Suprapubic skin (tissue), 4 donors: ENCODE data around the gene BLVRB. TPM values are rescaled to one million over a fixed set of nuclear protein-coding genes. Genes with fewer than 3 reads are reported as not detected.
"Not testable (repeated sequence)": the region's sequence is repeated elsewhere in the genome, so short reads cannot be mapped to it uniquely, and the experiment has no call there.

ENCODE experiments used
- DNase-seq, 2 donors: peaks; one replicate each; pipeline ENCODE4 v3.0.0-alpha.2; 2019; ENCODE audit warnings: low spot score in 2 of 2
- H3K27ac ChIP-seq: fragments of 200-600 bp; sonication (generic); one replicate; pipeline ENCODE4 v1.5.1; 2019
- H3K27me3 ChIP-seq: fragments of 200-600 bp; sonication (generic); one replicate; pipeline ENCODE4 v1.5.1; 2019
- H3K36me3 ChIP-seq: fragments of 200-600 bp; sonication (generic); one replicate; pipeline ENCODE4 v1.5.1; 2019
- H3K4me1 ChIP-seq: fragments of 200-600 bp; sonication (generic); one replicate; pipeline ENCODE4 v1.5.1; 2019
- H3K4me3 ChIP-seq: fragments of 200-600 bp; sonication (generic); one replicate; pipeline ENCODE4 v1.5.1; 2019; ENCODE audit warnings: mild to moderate bottlenecking
- H3K9me3 ChIP-seq: fragments of 200-600 bp; sonication (generic); one replicate; pipeline ENCODE4 v1.5.1; 2019
- EP300 ChIP-seq: sonication (generic); formaldehyde crosslinking; IDR thresholded peaks from one replicate; pipeline ENCODE4 v1.6.1; 2017; ENCODE audit warnings: antibody characterized with exemption
- POLR2A ChIP-seq, 2 donors: fragments of 450-650 bp; IDR thresholded peaks; one replicate each; pipeline ENCODE4 v1.6.1; 2017; ENCODE audit warnings: antibody characterized with exemption in 2 of 2, mild to moderate bottlenecking in 2 of 2, moderate library complexity in 2 of 2
- POLR2AphosphoS5 ChIP-seq, 3 donors: sonication (generic); formaldehyde crosslinking; IDR thresholded peaks; one replicate each; pipeline ENCODE4 v1.6.1; 2017; ENCODE audit warnings: antibody characterized with exemption in 3 of 3
- WGBS: methylation state at CpG from one replicate; pipeline ENCODE4 v1.1.5; 2018; 5-methylcytosine and 5-hydroxymethylcytosine counted together
- total RNA-seq, 4 donors: library from RNA; depleted of rRNA; stranded (reverse); fragments of >200 nt; gene quantifications; one replicate each; pipeline ENCODE4 v1.1.0, GENCODE V29; 2016
- TF ChIP-seq, protein P1 (sequence below), 2 donors: fragments of 200-600 bp in 1 of 2; fragments of 450-650 bp in 1 of 2; sonication (generic) in 1 of 2; IDR thresholded peaks; one replicate each; pipeline ENCODE4 v1.5.1; 2016 to 2019; ENCODE audit warnings: antibody characterized with exemption in 2 of 2, mild to moderate bottlenecking in 1 of 2, moderate library complexity in 1 of 2

The BLVRB gene
- total RNA-seq, 4 donors from 2014 or later: 117 to 172 (median 142) TPM

DNA sequence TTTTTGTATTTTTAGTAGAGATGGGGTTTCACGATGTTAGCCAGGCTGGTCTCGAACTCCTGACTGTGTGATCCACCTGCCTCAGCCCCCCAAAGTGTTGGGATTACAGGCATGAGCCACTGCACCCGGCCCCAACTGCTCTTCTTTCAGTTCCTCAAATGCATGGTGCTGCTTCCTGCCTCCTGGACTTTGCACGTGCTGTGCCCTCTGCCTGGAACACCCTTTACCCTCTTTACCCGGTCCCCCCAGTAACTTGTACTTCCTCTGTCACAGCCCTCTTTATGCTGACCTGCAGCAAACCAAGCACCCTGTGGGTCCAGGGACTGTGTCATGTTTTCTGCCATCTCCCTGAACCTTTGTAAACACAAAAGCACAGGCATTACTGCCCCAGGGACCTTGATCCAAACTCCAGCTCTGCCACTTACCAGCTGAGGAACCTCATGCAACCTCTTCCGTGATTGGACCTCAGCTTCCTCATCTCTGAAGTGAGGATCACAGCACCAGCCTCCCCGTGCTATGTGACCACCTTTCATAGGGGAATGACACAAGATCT lies 3.8 kb downstream of the BLVRB start:
- no peaks in the 10 kb centered on the region for H3K27me3 ChIP-seq
- H3K36me3 ChIP-seq: peaks cover 14% of the 10 kb centered on the region
- no peak overlapping the region for H3K4me3 ChIP-seq
- 82% methylated on average over 7 of the region's 7 CpGs for WGBS
- TF ChIP-seq POLR2AphosphoS5 (IDR thresholded peaks at IDR 0.05) (no peak), POLR2A (IDR thresholded peaks at IDR 0.05) (no peak), EP300 (no peak)
- TF ChIP-seq, protein P1, sequence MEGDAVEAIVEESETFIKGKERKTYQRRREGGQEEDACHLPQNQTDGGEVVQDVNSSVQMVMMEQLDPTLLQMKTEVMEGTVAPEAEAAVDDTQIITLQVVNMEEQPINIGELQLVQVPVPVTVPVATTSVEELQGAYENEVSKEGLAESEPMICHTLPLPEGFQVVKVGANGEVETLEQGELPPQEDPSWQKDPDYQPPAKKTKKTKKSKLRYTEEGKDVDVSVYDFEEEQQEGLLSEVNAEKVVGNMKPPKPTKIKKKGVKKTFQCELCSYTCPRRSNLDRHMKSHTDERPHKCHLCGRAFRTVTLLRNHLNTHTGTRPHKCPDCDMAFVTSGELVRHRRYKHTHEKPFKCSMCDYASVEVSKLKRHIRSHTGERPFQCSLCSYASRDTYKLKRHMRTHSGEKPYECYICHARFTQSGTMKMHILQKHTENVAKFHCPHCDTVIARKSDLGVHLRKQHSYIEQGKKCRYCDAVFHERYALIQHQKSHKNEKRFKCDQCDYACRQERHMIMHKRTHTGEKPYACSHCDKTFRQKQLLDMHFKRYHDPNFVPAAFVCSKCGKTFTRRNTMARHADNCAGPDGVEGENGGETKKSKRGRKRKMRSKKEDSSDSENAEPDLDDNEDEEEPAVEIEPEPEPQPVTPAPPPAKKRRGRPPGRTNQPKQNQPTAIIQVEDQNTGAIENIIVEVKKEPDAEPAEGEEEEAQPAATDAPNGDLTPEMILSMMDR (IDR thresholded peaks at IDR 0.05): no peak
- DNase-seq: no peak
- no peaks in the 10 kb centered on the region for H3K9me3 ChIP-seq
- peaks cover 35% of the 10 kb centered on the region for H3K4me1 ChIP-seq
- no peak overlapping the region for H3K27ac ChIP-seq

DNA sequence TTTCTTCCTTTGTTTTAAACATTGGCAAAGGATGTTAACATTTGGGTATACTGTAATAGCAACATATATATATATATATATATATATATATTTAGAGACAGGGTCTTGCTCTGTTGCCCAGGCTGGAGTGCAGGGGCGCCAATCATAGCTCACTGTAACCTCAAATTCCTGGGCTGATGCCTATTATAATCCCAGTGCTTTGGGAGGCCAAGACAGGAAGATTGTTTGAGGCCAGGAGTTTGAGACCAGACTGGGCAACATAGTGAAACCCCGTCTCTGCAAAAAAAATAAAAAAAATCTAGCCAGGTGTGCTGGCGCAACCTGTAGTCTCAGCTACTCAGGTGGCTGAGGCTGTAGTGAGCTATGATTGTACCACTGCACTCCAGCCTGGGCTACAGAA lies 5.4 kb downstream of the BLVRB start:
- H3K9me3 ChIP-seq: no peaks in the 10 kb centered on the region
- no peak overlapping the region for H3K27ac ChIP-seq
- H3K4me3 ChIP-seq: no peak overlapping the region
- peaks cover 19% of the 10 kb centered on the region for H3K36me3 ChIP-seq
- WGBS: 90% methylated on average over 3 of the region's 3 CpGs
- no peaks in the 10 kb centered on the region for H3K27me3 ChIP-seq
- no peak for TF ChIP-seq POLR2A (IDR thresholded peaks at IDR 0.05)
- no peak for DNase-seq
- H3K4me1 ChIP-seq: peaks cover 23% of the 10 kb centered on the region

DNA sequence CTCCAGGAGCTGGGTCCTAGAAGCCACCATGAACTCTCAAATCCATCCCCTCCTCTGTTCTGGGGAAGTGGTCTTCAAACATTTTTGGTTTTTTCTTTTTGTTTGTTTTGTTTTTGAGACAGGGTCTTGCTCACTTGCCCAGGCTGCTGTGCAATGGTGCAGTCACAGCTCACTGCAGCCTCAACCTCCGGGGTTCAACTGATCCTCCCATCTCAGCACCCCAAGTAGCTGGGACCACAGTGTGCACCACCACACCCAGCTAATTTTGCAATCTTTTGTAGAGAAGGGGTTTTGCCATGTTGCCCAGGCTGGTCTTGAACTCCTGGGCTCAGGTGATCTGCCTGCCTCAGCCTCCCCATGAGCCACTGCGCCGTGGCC lies 7.0 kb downstream of the BLVRB start:
- no peaks in the 10 kb centered on the region for H3K9me3 ChIP-seq
- peaks cover 7% of the 10 kb centered on the region for H3K4me1 ChIP-seq
- H3K4me3 ChIP-seq: no peak overlapping the region
- H3K27ac ChIP-seq: no peak overlapping the region
- H3K27me3 ChIP-seq: no peaks in the 10 kb centered on the region
- H3K36me3 ChIP-seq: peaks cover 25% of the 10 kb centered on the region
- 99% methylated on average over 3 of the region's 3 CpGs for WGBS
- DNase-seq: no peak
- TF ChIP-seq, protein P1 (IDR thresholded peaks at IDR 0.05): no peak
- TF ChIP-seq POLR2A (IDR thresholded peaks at IDR 0.05): no peak
- no peak for TF ChIP-seq POLR2AphosphoS5 (IDR thresholded peaks at IDR 0.05)
- no peak for TF ChIP-seq EP300

DNA sequence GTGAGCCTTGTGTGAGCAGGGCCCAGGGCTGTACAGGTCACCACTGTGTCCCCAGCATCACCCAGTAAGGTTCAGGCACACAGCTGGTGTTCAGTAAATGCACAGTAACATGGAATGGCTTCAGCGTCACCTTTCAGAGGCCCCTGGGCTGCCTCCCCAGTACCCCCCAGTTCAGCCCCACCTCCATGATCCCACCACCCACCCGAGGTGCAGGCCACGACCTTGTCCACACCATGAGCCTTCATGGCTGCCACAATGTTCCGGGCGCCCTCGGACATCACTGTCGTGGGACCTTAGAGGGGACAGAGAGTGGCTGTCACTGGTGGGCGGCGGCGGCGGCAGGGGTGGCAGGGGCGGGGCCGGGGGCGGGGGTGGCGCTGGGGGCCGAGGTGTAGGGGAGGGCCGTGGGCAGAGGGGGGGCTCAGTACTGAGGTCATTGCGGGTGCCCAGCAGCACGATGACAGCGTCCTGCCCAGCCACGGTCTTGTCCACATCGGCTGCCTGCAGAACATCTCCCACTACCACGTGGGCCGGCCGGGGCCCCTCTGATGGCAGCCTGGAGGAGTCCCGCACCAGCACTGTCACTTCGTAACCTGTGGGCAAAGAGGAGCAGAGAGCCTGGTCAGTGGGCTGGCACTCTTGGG lies 7.5 kb downstream of the BLVRB start:
- DNase-seq: no peak
- WGBS: 80% methylated on average over 3 of the region's 27 CpGs
- Histone ChIP-seq H3K27me3 (no peaks in the 10 kb centered on the region), H3K9me3 (no peaks in the 10 kb centered on the region), H3K36me3 (peaks cover 25% of the 10 kb centered on the region), H3K27ac (no peak overlapping the region), H3K4me1 (peaks cover 2% of the 10 kb centered on the region), H3K4me3 (no peak overlapping the region)
- TF ChIP-seq POLR2AphosphoS5 (IDR thresholded peaks at IDR 0.05) (no peak), POLR2A (IDR thresholded peaks at IDR 0.05) (no peak), EP300 (no peak)
- TF ChIP-seq, protein P1 (IDR thresholded peaks at IDR 0.05): no peak

DNA sequence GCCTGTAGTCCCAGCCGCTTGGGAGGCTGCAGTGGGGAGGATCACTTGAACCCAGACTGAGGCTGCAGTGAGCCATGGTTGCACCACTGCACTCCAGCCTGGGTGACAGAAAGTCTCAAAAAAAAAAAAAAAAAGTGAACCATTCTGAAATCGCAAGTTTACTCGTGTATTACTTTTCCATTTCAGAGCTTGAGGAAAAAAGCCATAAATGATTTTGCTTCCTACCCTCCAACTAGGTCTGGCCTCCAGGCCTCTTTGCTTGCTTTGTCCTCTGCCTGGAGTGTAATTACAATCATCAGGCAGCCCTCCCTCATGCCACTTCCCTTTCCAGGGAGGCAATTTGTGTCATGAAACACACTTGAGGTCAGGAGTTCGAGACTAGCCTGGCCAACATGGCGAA lies 8.5 kb downstream of the BLVRB start:
- no peak overlapping the region for H3K27ac ChIP-seq
- no peak for DNase-seq
- H3K9me3 ChIP-seq: no peaks in the 10 kb centered on the region
- no peak overlapping the region for H3K4me3 ChIP-seq
- H3K27me3 ChIP-seq: no peaks in the 10 kb centered on the region
- peaks cover 25% of the 10 kb centered on the region for H3K36me3 ChIP-seq
- WGBS: 91% methylated on average over 5 of the region's 5 CpGs
- TF ChIP-seq, protein P1 (IDR thresholded peaks at IDR 0.05): no peak
- TF ChIP-seq EP300 (no peak), POLR2A (IDR thresholded peaks at IDR 0.05) (no peak), POLR2AphosphoS5 (IDR thresholded peaks at IDR 0.05) (no peak)
- H3K4me1 ChIP-seq: no peaks in the 10 kb centered on the region

DNA sequence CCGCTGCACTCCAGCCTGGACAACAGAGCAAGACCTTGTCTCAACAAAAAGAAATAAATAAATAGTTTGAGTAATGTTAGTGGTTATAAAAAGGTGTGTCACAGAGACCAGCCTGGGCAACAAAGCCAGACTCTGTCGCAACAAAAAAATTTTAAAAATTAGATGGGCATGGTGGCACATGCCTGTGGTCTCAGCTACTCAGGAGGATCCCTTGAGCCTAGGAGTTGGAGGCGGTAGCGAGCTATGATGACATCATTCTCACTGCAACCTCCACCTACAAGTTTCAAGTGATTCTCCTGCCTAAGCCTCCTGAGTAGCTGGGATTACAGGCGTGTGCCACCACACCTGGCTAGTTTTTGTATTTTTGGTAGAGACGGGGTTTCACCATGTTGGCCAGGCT lies 11.6 kb downstream of the BLVRB start:
- DNase-seq, H3K4me3 ChIP-seq, H3K27me3 ChIP-seq, H3K27ac ChIP-seq, H3K4me1 ChIP-seq, H3K9me3 ChIP-seq: not testable (repeated sequence)
- peaks cover 35% of the 10 kb centered on the region for H3K36me3 ChIP-seq
- WGBS: 70% methylated on average over 6 of the region's 6 CpGs
